ENCODE measurements around the gene ABITRAM.

DNA sequence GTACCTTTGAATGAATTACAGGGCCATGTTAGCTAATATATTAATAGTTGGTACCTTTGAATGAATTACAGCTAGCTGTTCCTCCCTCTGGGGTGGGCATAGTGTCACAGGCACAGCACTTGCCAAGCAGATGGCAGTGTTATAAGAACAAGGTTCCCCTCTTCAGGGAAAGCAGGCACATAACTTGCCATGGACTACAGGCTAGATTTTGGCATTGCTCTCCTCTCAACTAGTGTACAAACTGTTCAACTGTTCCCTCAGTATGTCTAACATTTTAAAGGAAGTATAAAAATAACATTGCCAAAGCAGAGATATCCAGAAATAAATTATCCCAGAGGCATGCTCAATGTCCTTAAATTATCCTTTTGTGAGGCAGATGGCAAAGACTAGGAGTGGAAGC, 33.7 kb downstream of the ABITRAM start:
- TF ChIP-seq POLR2A (IDR thresholded peaks at IDR 0.05), result no peak
- TF ChIP-seq, protein P1, sequence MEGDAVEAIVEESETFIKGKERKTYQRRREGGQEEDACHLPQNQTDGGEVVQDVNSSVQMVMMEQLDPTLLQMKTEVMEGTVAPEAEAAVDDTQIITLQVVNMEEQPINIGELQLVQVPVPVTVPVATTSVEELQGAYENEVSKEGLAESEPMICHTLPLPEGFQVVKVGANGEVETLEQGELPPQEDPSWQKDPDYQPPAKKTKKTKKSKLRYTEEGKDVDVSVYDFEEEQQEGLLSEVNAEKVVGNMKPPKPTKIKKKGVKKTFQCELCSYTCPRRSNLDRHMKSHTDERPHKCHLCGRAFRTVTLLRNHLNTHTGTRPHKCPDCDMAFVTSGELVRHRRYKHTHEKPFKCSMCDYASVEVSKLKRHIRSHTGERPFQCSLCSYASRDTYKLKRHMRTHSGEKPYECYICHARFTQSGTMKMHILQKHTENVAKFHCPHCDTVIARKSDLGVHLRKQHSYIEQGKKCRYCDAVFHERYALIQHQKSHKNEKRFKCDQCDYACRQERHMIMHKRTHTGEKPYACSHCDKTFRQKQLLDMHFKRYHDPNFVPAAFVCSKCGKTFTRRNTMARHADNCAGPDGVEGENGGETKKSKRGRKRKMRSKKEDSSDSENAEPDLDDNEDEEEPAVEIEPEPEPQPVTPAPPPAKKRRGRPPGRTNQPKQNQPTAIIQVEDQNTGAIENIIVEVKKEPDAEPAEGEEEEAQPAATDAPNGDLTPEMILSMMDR (IDR thresholded peaks at IDR 0.05), result no peak
